GM19324 (cell line): ENCODE results near the gene NR3C1.

ENCODE experiments used
- ATAC-seq: cut with Tn5 transposase; IDR thresholded peaks from one replicate; pipeline ENCODE4 v1.9.1; 2021; ENCODE audit warnings: mild to moderate bottlenecking, moderate library complexity; ENCODE audit not compliant: unreplicated experiment, low FRiP score

NR3C1 gene

DNA sequence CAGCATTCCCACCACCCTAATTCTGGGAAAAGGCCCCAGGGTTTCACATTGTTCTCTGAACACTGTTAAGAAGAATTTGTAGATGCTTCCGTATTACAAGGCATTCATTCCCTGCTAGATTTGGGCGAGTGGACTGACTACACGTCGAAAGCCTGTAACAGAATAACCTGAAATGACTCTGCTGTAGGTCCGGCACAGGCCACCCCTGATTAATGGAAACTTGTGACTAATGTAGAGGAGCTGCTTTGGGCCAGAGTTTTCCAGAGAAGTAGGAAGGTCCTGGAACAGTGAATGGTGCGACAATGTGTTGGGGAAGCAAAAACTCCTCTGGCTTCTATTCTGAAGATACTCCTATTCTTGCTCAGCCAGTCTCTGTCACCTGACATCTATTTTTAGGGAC lies 87.6 kb downstream of the NR3C1 start:
- ATAC-seq: no peak

DNA sequence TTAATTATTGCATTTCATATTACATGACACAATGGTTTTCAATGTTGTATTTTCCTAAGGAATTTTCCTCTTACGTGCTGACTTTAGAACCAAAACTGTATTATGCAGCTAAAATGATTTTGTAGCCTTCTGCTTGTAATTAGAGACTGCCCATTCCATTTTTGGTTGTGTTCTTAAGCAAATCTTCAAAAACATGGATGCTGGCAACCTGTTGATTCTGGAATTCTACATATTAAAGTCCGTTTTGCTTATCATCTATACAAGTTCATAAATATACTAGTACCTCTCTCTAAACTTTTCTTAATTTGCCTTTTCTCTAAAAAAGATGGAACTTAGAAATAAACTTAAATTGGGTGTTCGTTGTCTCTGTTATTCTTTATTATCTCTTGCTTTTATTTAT lies 88.3 kb downstream of the NR3C1 start:
- ATAC-seq: no peak

DNA sequence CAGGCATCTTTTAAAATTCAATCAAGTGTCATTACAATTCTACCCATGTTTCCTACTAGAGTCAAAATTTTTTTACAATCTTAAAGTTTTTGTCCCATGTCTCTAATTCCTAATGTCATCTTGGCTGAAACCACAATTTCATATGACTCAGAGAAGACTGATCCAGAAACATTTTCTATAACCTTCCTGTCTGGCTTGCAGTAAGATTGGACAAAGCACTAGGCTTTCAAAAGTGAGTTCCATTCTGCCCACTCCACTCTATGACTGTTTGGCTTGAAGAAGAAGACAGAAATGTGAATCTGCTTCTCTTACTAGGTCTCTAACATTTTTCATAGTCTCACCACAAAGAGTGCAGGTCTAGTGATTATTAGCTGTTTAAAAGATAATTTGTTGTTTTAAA lies 88.8 kb downstream of the NR3C1 start:
- ATAC-seq: no peak

DNA sequence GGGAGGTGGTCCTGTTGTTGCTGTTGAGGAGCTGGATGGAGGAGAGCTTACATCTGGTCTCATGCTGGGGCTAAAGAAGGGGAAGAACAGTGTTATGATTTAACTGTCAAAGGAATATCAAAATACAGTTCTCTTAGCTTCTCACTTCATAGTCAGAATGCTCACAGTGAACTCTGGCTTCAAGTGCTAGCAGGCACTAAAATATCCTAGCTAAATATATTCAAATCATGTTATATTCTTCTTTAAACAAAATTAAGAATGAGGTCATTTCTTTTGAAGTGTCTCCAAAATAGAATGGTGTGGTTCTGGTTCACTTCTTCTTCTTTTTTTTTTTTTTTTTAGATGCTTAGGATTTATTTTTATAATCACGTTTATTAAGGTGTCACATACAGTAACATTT lies 89.4 kb downstream of the NR3C1 start:
- ATAC-seq: no peak

DNA sequence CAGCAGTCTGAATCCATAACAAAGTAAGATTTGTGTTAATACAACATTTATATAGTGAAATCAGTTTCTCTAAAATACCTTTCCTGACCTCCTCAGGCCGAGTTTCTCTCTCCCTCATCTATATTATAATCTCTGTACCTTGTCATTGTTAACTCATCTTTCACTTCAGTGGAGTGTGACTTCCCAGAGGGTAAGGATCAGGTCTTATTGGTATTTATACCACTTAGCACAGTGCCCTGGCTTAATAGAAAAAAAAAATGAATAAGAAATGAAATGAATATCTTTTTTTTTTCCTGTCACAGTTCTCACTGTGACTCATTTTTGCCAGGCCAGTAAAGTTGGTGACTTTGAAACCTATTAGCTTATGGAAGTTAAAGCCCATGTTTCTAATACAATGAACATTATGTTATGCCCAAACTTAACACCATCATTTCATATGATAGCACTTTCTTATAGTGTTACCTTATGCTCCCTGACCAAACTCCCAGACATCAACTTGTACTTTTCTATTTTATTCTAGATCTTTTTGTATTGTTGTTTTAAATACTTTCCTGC lies 90.1 kb downstream of the NR3C1 start:
- ATAC-seq: no peak

DNA sequence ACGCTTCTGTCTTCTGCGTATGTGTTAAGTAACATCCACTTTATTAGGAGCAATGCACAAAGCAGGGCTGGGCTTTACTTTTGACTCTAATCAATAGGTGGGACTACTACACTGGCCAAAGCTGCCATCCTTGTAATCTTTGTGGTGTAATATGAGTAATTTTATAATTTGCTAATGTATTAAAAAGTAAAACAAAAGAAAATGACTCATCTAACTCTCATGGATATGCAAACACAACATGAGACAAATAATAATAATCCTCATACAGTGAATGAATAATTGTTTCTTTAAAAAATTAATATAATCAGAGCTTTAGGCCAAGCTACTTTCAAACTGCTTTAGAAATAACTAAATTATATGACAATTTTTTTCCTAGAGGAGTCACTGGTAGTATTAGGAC lies 90.7 kb downstream of the NR3C1 start:
- no peak for ATAC-seq

DNA sequence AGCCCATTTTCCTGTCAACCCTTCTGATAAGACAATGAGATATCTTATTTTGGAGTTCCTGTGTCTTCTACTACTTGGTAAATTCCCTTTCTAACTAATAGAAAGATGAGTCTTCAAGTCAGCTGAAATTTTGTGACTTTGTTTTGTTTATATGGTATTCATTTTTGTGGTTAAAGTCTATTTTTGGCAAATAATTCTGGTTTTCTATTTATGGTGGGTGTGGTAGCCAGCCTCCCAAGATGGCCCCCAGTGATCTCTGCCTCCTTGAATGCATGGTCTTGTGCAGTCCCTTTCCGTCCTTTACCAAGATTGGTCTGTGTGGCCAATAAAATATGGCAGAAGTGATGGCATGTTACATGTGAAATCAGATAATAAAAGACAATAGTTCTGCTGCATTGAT lies 91.5 kb downstream of the NR3C1 start:
- no peak for ATAC-seq

DNA sequence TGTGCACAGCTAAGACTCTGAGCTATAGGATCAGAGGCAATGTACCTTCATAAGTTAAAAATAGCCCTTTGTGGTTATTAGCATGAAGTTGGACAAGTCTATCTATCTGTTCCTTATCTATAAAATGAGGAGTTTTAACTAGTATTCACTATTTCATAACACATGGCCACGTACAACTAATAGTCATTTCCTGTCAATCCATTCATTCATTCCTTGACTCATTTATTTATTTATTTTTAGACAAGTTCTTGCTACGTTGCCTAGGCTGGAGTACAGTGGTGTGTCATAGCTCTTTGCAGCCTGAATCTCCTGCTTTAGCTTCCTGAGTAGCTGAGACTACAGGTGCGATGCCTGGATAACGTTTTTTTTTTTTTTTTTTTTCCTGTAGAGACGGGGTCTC lies 92.1 kb downstream of the NR3C1 start:
- ATAC-seq: no peak

DNA sequence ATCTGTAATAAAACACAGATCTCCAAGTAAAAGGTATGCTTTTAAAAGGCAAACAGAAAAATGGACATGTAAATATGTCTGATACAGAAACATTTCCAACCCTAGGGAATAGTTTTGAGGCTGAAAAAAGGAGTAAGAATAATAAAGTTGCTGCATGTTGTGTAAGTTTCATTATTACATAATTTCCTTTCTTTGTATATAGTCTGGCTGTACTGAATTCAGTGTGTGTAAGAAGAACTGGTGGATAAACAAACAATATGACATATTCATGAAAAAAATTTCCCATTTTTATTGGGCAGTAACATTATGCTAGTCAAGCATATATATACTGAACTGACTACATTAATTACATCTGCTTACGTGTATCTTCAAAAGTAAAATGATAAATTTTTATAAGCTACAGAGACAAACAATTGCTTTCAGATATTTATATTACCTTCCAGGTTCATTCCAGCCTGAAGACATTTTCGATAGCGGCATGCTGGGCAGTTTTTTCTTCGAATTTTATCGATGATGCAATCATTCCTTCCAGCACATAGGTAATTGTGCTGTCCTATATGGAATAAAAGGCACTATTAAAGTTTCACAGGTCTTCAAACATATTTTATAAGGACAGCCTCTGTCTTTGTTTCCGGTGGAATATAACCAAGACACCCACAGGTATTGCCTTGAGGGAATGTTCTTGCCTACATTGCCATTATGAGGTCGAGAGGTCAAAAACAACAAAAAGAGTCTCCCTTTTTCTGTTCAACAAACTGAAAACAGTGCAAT lies 93.6 kb downstream of the NR3C1 start:
- no peak for ATAC-seq

DNA sequence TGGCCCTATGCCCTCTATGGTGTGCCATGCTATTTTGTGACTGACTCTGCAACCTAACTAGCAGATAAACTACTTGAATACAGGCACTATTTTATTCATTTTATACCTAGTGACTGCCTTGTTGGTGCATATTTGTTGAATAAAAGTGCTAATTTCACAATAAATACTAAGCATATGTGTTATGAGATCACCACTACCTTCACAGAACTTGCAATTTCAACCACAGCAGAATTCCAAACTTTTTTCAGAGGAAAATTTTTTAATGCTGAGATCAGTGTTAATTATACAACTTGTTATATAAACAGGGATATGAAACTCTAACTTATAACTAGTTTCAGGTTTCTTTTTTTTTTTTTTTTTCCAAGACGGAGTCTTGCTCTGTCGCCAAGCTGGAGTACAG lies 94.8 kb downstream of the NR3C1 start:
- ATAC-seq: no peak

DNA sequence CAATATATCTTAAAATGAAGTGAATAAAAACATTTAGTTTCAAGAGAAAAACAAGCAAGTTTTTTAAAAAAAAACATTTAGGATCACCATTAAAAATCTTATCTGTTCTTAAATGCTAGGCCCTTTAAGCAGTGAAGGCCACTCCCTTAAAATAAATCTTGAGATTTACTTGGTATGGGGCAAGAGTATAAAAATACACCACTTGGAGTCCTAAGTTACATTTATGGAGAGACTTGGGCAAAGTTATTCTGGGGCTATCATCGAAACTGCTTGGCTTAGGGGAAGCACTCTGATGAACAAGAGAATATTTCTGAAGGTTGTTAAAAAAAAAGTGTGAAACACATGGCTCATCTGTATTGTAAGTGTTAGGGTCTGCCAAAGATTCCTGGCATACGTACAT lies 97.4 kb downstream of the NR3C1 start:
- ATAC-seq: no peak

DNA sequence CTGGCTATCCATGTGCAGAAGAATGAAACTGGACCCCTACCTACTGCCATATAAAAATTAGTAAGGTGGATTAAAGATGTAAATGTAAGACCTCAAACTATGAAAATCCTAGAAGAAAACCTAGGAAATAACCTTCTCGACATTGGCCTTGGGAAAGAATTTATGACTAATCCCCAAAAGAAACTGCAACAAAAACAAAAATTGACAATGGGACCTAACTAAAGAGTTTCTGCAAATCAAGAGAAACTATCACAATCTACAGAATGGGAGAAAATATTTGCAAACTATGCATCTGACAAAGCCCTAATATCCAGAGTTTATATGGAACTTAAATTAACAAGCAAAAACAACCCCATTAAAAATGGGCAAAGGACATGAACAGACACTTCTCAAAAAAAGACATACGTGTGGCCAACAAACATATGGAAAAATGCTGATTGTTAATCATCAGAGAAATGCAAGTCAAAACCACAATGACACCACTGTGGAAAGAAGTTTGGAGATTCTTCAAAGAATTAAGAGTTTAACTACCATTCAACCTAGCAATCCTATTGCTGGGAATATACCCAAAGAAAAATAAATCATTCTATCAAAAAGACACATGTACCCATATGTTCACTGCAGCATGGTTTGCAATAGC lies 98.5 kb downstream of the NR3C1 start:
- no peak for ATAC-seq

DNA sequence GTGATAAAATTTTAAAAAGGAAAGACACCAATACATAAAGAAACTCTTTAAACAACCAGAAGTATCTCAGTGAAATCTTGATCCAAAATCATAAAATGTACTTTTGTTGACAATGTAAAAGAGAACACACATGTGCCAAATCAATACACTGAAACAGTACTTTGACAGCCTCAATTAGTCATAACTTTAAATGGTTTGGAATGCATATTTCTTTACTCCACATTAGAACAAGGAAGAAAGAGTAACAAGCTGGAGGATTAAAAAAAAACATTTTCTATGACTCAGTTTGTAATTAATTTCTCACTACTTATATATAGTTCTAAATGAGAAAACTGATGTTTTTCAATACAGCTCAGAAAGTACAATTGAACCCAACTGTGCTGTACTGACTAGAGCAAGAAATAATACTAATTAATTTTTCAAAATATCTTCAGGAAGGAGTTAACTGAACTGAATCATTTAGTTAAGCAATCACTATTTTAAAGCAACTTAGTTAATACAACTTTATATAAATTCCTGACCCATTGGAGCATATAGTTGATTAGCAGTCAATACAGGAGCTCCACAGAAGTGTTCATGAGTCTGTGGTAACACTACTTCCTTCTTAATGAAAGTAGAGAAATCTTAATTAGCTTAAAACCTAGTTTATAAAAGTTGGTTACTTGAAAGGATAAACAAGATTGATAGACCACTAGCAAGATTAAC lies 101.0 kb downstream of the NR3C1 start:
- ATAC-seq: no peak

DNA sequence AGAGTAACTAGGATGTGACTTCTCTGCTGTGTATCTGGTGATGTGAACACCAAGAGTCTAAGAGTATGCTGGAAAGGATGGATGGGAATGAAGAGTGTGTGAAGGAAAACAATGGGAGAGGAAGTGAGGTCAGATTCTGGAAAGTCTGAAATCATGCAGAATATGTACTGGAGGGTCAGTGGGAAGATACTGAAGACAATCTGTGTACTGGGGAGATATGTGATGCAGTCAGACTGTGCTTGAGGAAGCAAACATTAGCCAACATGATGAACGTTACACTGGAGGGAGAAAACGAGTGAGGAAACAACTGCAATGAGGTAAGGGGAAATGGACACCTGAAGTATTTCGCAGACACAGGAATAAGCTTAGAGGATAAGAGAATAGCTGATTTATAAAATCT lies 105.7 kb downstream of the NR3C1 start:
- ATAC-seq: no peak

DNA sequence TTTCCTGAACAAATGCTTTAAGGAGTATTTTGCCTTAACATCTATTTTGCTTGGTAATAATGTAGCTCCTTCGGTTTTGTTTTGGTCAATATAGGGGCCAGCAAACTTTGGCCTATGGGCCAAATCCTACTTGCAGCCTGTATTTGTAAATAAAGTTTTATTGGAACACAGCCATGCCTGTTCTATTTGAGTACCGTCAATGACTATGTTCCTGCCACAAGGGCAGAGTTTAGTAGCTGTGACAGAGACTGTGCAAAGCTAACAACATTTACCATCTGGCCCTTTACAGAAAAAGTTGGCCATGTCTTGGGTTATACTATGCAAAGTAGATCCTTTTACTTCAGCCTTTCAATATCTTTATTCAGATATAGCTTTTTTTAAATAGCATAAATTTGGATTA lies 113.4 kb downstream of the NR3C1 start:
- ATAC-seq: no peak

DNA sequence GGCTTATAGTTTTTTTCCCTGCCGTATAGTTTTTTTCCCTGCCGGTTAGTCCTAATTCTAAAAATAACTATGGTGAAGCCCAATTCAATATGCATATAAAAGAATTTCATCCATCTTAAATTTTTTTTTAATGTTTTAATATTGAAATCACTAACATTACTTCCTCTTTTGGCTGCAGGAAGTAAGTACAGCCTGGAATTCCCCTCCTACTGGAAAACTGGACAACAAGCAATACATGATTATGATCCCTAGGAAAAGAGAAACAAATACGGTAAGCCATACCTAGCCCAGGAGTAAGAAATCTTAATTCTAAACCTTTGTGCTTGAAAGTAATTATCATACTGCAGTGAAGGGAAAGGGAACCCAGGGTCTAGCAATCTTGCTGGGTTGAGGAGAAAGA lies 119.0 kb downstream of the NR3C1 start:
- ATAC-seq: no peak

DNA sequence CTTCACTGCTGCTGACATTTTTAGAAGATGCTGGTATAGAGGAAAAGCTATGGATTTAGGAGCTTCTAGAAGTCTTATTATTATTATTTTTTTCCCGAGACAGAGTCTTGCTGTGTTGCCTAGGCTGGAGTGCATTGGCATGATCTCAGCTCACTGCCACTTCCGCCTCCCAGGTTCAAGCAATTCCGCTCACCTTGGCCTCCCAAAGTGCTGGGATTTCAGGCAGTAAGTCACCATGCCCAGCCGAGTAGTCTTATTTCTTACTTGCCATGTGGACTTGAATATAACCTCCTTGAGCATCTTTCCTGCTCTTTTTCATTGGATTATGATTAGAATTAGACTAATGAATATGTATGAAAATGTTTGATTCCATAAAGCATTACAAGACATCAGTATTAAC lies 119.5 kb downstream of the NR3C1 start:
- ATAC-seq: no peak

DNA sequence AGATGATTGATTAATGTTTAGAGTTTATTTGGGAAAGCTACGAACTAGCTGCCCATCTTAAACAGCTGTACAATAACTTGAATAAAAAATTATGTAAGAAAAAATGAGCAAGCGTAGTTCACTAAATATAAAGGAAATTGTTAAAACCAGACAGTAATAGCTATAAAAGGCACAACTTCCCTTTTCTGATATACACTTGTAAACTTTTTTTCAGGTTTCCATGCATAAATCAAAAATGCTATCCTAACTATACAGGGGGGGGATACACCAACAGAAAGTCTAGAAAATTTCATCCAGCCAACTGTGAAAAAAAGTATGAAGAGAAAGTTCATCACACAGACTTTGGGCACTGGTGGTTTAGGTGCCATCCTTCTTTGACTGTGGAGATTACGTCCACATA lies 122.3 kb downstream of the NR3C1 start:
- ATAC-seq: no peak

DNA sequence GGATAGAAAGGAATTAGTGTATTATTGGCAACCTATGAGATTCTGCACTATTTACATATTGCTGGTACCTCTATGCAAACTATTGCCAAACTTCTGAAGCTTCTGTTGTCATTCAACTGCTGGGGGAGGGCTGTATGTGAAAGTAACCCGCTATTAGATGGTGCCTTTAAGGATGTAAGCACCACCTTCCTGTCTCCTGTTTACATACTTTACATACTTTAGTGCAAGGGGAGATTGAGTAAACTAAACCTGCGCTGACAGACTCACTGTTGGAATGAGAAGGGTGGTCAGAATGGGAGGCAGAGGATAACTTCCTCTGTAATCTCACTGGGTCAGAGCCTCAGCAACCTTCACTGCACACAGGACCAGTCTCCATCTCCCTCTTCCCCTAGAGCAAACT lies 123.8 kb downstream of the NR3C1 start:
- ATAC-seq: no peak

DNA sequence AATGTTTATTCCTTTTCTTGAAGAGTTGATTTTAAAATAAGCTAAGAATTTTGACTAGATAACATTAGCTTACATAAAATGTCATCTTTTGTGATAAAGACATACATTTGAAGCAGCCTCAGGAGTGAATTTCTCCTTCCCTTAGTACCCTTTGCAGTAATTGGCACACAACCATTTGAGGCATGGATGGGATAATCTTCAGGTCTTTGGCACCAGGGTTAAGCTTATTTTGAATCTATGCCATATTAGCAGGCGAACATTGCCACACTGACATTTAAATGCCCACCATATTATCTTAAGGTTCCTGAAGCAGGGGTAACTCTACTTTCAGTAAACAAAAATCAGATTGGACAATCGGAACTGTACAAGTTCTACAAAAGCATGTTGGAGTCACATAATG lies 126.0 kb downstream of the NR3C1 start:
- ATAC-seq: no peak

DNA sequence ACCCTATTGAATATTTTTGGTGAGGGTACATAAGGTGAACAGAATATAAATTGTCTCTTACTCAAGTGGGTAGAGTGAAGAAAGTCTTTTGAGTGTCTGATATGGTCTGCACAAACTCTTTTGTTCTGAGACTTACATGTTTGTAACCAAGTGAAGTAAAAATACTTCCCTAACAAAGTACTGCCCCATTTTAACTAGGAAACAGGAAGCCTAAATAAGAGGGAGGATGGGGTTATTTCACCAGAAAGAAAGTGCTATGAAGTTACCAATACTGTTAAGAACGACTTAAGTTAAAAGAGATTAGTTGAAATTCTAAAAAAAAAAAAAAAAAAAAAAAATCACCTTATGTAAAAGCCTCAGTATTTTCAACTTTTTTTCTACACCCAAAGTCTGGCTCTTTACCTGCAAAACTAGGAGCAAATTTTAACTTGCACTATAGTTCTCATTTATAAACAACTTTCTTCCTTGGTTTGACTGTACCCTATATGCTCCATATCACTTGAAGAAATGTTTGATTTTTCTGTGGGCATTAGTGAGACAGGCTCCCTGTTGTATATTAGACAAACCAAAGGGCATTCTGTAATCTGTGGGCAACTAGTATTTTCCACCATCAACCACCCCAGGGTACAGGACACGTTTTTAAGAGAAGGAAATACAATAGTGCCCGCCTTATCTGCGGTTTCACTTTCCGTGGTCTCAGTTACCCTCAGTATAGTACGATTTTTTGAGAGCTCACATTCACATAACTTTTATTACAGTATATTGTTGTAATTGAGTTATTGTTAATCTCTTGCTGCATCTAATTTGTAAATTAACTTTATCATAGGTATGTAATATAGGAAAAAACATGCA lies 127.7 kb downstream of the NR3C1 start:
- no peak for ATAC-seq
